Measurements from ENCODE around the gene DACT3. TPM values are rescaled to one million over a fixed set of nuclear protein-coding genes. Genes with fewer than 3 reads are reported as not detected.

DACT3 gene
- total and polyA plus RNA-seq, 11 donors, result 2.4 to 23.4 (median 14.2) TPM

- H3K27ac ChIP-seq, result peak overlapping the region in 1 of 12 donors; percentile 1
- DNase-seq, result no peak
- no peaks in the 10 kb centered on the region for H3K36me3 ChIP-seq
- peak overlapping the region in 7 of 12 donors; percentile 5 to 47 (median 20) for H3K4me3 ChIP-seq
- no peak for ATAC-seq
- peaks cover 0 to 35% (median 3%) of the 10 kb centered on the region in 9 donors for H3K27me3 ChIP-seq
- H3K9me3 ChIP-seq, result no peaks in the 10 kb centered on the region
- no peak for TF ChIP-seq POLR2A (IDR thresholded peaks at IDR 0.05)
- TF ChIP-seq CTCF (IDR thresholded peaks at IDR 0.05), result no peak
- intact Hi-C loops (cut with DNase I), result no loop called here
- WGBS, 4 donors, result 7 to 14% (median 10%) methylated on average over 23 of the region's 23 CpGs
- H3K4me1 ChIP-seq, result peaks cover 0 to 52% (median 27%) of the 10 kb centered on the region in 12 donors
Measured at GRCh38 chr19:46634656-46635218, 26.2 kb downstream of the DACT3 start.

GRCh38 chr19:46634045-46634655, 26.8 kb downstream of the DACT3 start:
- peak overlapping the region in 11 of 12 donors; percentile 9 to 50 (median 43) for H3K4me3 ChIP-seq
- peak; percentile 41 to 71 (median 58) for ATAC-seq
- no peaks in the 10 kb centered on the region for H3K36me3 ChIP-seq
- H3K27me3 ChIP-seq, result peaks cover 0 to 29% (median 3%) of the 10 kb centered on the region in 9 donors
- TF ChIP-seq POLR2A (IDR thresholded peaks at IDR 0.05) (no peak), CTCF (IDR thresholded peaks at IDR 0.05) (no peak)
- intact Hi-C loops (cut with DNase I), result no loop called here
- no peaks in the 10 kb centered on the region for H3K9me3 ChIP-seq
- no peak overlapping the region for H3K27ac ChIP-seq
- 5 to 18% (median 9%) methylated on average over 31 to 38 of the region's 38 CpGs for whole genome bisulfite sequencing, 4 donors
- peaks cover 0 to 51% (median 23%) of the 10 kb centered on the region in 12 donors for H3K4me1 ChIP-seq
- peak; percentile 67 to 92 (median 73) for DNase-seq

GRCh38 chr19:46633130-46633529, 27.9 kb downstream of the DACT3 start:
- TF ChIP-seq CTCF (IDR thresholded peaks at IDR 0.05), result no peak
- no peak for TF ChIP-seq POLR2A (IDR thresholded peaks at IDR 0.05)
- Histone ChIP-seq H3K27me3 (peaks cover 0 to 27% (median 3%) of the 10 kb centered on the region in 9 donors), H3K9me3 (no peaks in the 10 kb centered on the region), H3K27ac (no peak overlapping the region), H3K36me3 (no peaks in the 10 kb centered on the region), H3K4me3 (no peak overlapping the region), H3K4me1 (peaks cover 0 to 41% (median 17%) of the 10 kb centered on the region in 12 donors)
- intact Hi-C loops (cut with DNase I), result no loop called here
- no peak for ATAC-seq
- DNase-seq, result no peak
- 89 to 96% (median 94%) methylated on average over 3 of the region's 3 CpGs for WGBS, 4 donors

- Histone ChIP-seq H3K4me1 (peaks cover 0 to 41% (median 17%) of the 10 kb centered on the region in 12 donors), H3K4me3 (no peak overlapping the region), H3K9me3 (no peaks in the 10 kb centered on the region), H3K27me3 (peaks cover 0 to 27% (median 3%) of the 10 kb centered on the region in 9 donors), H3K36me3 (no peaks in the 10 kb centered on the region), H3K27ac (peak overlapping the region in 2 of 12 donors; percentile 14 to 54)
- peak in 1 of 5 donors; percentile 57 for DNase-seq
- whole genome bisulfite sequencing, 4 donors, result 44 to 54% (median 51%) methylated on average over 6 of the region's 6 CpGs
- TF ChIP-seq CTCF (IDR thresholded peaks at IDR 0.05), result no peak
- TF ChIP-seq POLR2A (IDR thresholded peaks at IDR 0.05), result no peak
- intact Hi-C loops (cut with DNase I), result no loop called here
- ATAC-seq, result peak in 1 of 4 donors; percentile 27
Measured at GRCh38 chr19:46631481-46631880, 29.5 kb downstream of the DACT3 start.
